Ovary (tissue), 9 donors: ENCODE measurements around the gene ISG20. TPM values are rescaled to one million over a fixed set of nuclear protein-coding genes. Genes with fewer than 3 reads are reported as not detected.

Source experiments
- DNase-seq, 5 donors: peaks; one replicate each; pipeline ENCODE4 v3.0.0-alpha.2; 2019 to 2020
- H3K27ac ChIP-seq, 2 donors: fragments of 200-600 bp; one replicate each; pipeline versions ENCODE4 v1.5.1 to v1.8.0; 2019 to 2022
- H3K27me3 ChIP-seq: fragments of 200-600 bp; one replicate; pipeline ENCODE4 v1.8.0; 2022
- H3K36me3 ChIP-seq: fragments of 200-600 bp; sonication (generic); one replicate; pipeline ENCODE4 v1.5.1; 2019
- H3K4me1 ChIP-seq: one replicate; pipeline ENCODE4 v1.8.1; 2013; ENCODE audit warnings: mild to moderate bottlenecking, moderate library complexity; ENCODE audit not compliant: insufficient read depth
- H3K4me3 ChIP-seq: fragments of 200-600 bp; sonication (generic); one replicate; pipeline ENCODE4 v1.5.1; 2017
- H3K9me3 ChIP-seq, 2 donors: fragments of 200-600 bp in 1 of 2; sonication (generic) in 1 of 2; one replicate each; pipeline versions ENCODE4 v1.5.1 to v1.8.1; 2013 to 2019; ENCODE audit warnings: mild to moderate bottlenecking in 1 of 2, moderate library complexity in 1 of 2
- CTCF ChIP-seq, 3 donors: fragments of 450-650 bp in 2 of 3; fragments of 200-600 bp in 1 of 3; IDR thresholded peaks; one replicate each; pipeline versions ENCODE4 v1.5.1 to v1.8.0; 2016 to 2022; ENCODE audit warnings: antibody characterized with exemption in 3 of 3, mild to moderate bottlenecking in 1 of 3
- EP300 ChIP-seq: sonication (generic); formaldehyde crosslinking; IDR thresholded peaks from one replicate; pipeline ENCODE4 v1.6.1; 2017; ENCODE audit warnings: antibody characterized with exemption
- POLR2A ChIP-seq: fragments of 450-650 bp; IDR thresholded peaks from one replicate; pipeline ENCODE4 v1.6.1; 2017; ENCODE audit warnings: antibody characterized with exemption, mild to moderate bottlenecking, moderate library complexity
- WGBS, 3 donors: extraction: QIAGEN DNeasy Blood & Tissue Kit in 1 of 3; methylation state at CpG; one replicate each; pipeline versions ENCODE4 v1.1.5 to v1.1.7; 2013 to 2017; 5-methylcytosine and 5-hydroxymethylcytosine counted together
- intact Hi-C, 4 donors: fragments of 100-400 bp; cut with DNase I; formaldehyde crosslinking; loops; one replicate each; pipeline versions ENCODE4 v1.11.0 to v1.15.1; 2022 to 2023
- polyA plus RNA-seq, 2 donors: library from polyadenylated mRNA; stranded (reverse); fragments of 200-250 nt in 1 of 2; fragments of 350-450 nt in 1 of 2; fragmentation: Illumina TruSeq in 1 of 2; extraction: RNeasy Lipid Tissue Mini Kit (QIAGEN cat#74804) in 1 of 2; gene quantifications; one replicate each; pipeline ENCODE4 v1.2.3, GENCODE V29; 2013 to 2014
- total RNA-seq, 7 donors: library from RNA; depleted of rRNA in 2 of 7; stranded (reverse); fragments of >200 nt in 2 of 7; fragmentation: NEBNext Ultra II Directional in 3 of 7; extraction: Animal tissue kit (Norgen Biotek cat#: 25700) in 3 of 7; gene quantifications; one replicate each; pipeline versions ENCODE4 v1.1.0 to v1.2.4, GENCODE V29; 2016 to 2023
- donor health status: DM: no; HTN: no; CAD: no; lungs with moderate emphysema.
- donor health status: DM: no; HTN: no; CAD: no.
- donor health status: Bipolar disorder and iron deficiency.
- donor health status: DM: yes; HTN: yes; CAD: no.
- donor health status: DM: no; HTN: no; CAD: no.
- donor health status: DM: yes; HTN: yes; CAD: no.

ISG20 gene
- total and polyA plus RNA-seq, 9 donors = 0.88 to 58.6 (median 14.5) TPM

- intact Hi-C loops = loop anchor here (5.0 to 10.0 kb wide), 3 partner anchors 207 to 270 kb away; partner anchors contain the start of gene HAPLN3 (in 2 of the 4)
- no peak overlapping the region for H3K27ac ChIP-seq
- no peaks in the 10 kb centered on the region for H3K9me3 ChIP-seq
- DNase-seq = no peak
- 89 to 95% (median 93%) methylated on average over 1 of the region's 1 CpG for WGBS, 3 donors
- no peak for TF ChIP-seq EP300
- no peak for TF ChIP-seq CTCF (IDR thresholded peaks at IDR 0.05)
- no peak for TF ChIP-seq POLR2A
- H3K27me3 ChIP-seq = no peaks in the 10 kb centered on the region
- peaks cover 2% of the 10 kb centered on the region for H3K4me1 ChIP-seq
- no peaks in the 10 kb centered on the region for H3K36me3 ChIP-seq
- H3K4me3 ChIP-seq = no peak overlapping the region
These were observed 11.4 kb upstream of the ISG20 start for GRCh38 chr15:88627463-88627862.

GRCh38 chr15:88628018-88628654 is 10.7 kb upstream of the ISG20 start:
- no peak for TF ChIP-seq EP300
- H3K36me3 ChIP-seq = no peaks in the 10 kb centered on the region
- DNase-seq = no peak

GRCh38 chr15:88629071-88629470 is 9.7 kb upstream of the ISG20 start:
- H3K4me3 ChIP-seq = no peak overlapping the region
- intact Hi-C loops = loop anchor here (5.0 to 10.0 kb wide), 3 partner anchors 206 to 268 kb away; partner anchors contain the start of gene HAPLN3 (in 2 of the 4)
- no peaks in the 10 kb centered on the region for H3K36me3 ChIP-seq
- H3K9me3 ChIP-seq = no peaks in the 10 kb centered on the region
- no peak overlapping the region for H3K27ac ChIP-seq
- no peak for DNase-seq
- no peak for TF ChIP-seq POLR2A
- no peaks in the 10 kb centered on the region for H3K27me3 ChIP-seq
- WGBS, 3 donors = 89 to 90% (median 89%) methylated on average over 16 of the region's 16 CpGs
- peaks cover 2% of the 10 kb centered on the region for H3K4me1 ChIP-seq

More at GRCh38 chr15:88628018-88628654, 10.7 kb upstream of the ISG20 start:
- WGBS, 3 donors = 88 to 94% (median 91%) methylated on average over 5 of the region's 5 CpGs
- Histone ChIP-seq H3K27ac (no peak overlapping the region), H3K27me3 (no peaks in the 10 kb centered on the region), H3K9me3 (no peaks in the 10 kb centered on the region), H3K4me3 (no peak overlapping the region), H3K4me1 (peaks cover 2% of the 10 kb centered on the region)
- intact Hi-C loops = loop anchor here (5.0 to 10.0 kb wide), 3 partner anchors 207 to 269 kb away; partner anchors contain the start of gene HAPLN3 (in 2 of the 4)

- Histone ChIP-seq H3K36me3 (no peaks in the 10 kb centered on the region), H3K27ac (no peak overlapping the region)
- no peak for TF ChIP-seq CTCF (IDR thresholded peaks at IDR 0.05)
These were observed 8.6 kb upstream of the ISG20 start for GRCh38 chr15:88630141-88630721.

GRCh38 chr15:88630798-88631463 is 7.9 kb upstream of the ISG20 start:
- 80 to 84% (median 84%) methylated on average over 7 of the region's 7 CpGs for WGBS, 3 donors
- intact Hi-C loops = no loop called here
- Histone ChIP-seq H3K27ac (no peak overlapping the region), H3K4me3 (no peak overlapping the region), H3K27me3 (no peaks in the 10 kb centered on the region), H3K36me3 (no peaks in the 10 kb centered on the region), H3K9me3 (no peaks in the 10 kb centered on the region), H3K4me1 (no peaks in the 10 kb centered on the region)
- DNase-seq = peak in 1 of 5 donors; percentile 5
- TF ChIP-seq CTCF (IDR thresholded peaks at IDR 0.05) = no peak
- TF ChIP-seq POLR2A = no peak
- TF ChIP-seq EP300 = no peak

More at GRCh38 chr15:88630141-88630721, 8.6 kb upstream of the ISG20 start:
- intact Hi-C loops = no loop called here
- 59 to 75% (median 74%) methylated on average over 9 of the region's 9 CpGs for WGBS, 3 donors
- H3K9me3 ChIP-seq = no peaks in the 10 kb centered on the region
- H3K4me3 ChIP-seq = no peak overlapping the region
- H3K27me3 ChIP-seq = no peaks in the 10 kb centered on the region
- DNase-seq = no peak
- no peaks in the 10 kb centered on the region for H3K4me1 ChIP-seq
